ENCODE results near the gene PHB1.
A peak's percentile ranks its signal among the peaks of the same experiment; 100 is the strongest.
"Not testable (repeated sequence)": the region's sequence is repeated elsewhere in the genome, so short reads cannot be mapped to it uniquely, and the experiment has no call there.

Gene PHB1

DNA sequence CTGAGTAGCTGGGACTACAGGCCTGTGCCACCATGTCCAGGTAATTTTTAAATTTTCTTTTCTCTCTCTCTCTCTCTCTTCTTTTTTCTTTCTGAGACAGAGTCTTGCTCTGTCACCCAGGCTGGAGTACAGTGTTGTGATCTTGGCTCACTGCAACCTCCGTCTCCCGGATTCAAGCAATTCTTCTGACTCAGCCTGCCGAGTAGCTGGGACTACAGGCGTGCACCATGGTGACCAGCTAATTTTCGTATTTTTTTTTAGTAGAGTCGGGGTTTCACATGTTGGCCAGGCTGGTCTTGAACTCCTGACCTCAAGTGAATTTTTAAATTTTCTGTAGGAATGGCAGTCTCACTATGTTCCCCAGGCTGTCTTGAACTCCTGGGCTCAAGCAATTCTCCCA lies 41.6 kb downstream of the PHB1 start:
- no peak for TF ChIP-seq ZFX (IDR thresholded peaks at IDR 0.05)
- TF ChIP-seq, protein P1, sequence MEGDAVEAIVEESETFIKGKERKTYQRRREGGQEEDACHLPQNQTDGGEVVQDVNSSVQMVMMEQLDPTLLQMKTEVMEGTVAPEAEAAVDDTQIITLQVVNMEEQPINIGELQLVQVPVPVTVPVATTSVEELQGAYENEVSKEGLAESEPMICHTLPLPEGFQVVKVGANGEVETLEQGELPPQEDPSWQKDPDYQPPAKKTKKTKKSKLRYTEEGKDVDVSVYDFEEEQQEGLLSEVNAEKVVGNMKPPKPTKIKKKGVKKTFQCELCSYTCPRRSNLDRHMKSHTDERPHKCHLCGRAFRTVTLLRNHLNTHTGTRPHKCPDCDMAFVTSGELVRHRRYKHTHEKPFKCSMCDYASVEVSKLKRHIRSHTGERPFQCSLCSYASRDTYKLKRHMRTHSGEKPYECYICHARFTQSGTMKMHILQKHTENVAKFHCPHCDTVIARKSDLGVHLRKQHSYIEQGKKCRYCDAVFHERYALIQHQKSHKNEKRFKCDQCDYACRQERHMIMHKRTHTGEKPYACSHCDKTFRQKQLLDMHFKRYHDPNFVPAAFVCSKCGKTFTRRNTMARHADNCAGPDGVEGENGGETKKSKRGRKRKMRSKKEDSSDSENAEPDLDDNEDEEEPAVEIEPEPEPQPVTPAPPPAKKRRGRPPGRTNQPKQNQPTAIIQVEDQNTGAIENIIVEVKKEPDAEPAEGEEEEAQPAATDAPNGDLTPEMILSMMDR (conservative IDR thresholded peaks at IDR 0.05) = no peak
- no peak overlapping the region for H3K27ac ChIP-seq

DNA sequence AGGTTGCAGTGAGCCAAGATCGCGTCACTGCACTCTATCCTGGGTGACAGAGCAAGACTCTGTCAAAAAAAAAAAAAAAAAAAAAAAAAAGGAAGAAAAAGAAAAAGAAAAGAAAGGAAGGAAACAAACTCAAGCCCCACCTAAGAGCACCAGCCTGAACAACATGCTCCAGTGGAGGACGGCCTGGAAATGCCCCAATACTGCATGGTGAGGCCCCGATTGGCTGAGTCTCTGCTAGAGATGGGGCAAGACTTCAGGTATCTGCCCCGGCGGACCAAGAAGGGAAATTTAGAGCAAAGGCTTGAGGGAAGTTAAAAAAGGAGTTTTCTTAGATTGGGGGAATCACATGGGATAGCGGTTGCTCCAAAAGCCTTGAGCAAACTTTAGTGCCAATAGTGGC lies 42.3 kb downstream of the PHB1 start:
- TF ChIP-seq ZFX (IDR thresholded peaks at IDR 0.05) = no peak
- TF ChIP-seq, protein P1 (conservative IDR thresholded peaks at IDR 0.05) = no peak
- H3K27ac ChIP-seq = no peak overlapping the region

DNA sequence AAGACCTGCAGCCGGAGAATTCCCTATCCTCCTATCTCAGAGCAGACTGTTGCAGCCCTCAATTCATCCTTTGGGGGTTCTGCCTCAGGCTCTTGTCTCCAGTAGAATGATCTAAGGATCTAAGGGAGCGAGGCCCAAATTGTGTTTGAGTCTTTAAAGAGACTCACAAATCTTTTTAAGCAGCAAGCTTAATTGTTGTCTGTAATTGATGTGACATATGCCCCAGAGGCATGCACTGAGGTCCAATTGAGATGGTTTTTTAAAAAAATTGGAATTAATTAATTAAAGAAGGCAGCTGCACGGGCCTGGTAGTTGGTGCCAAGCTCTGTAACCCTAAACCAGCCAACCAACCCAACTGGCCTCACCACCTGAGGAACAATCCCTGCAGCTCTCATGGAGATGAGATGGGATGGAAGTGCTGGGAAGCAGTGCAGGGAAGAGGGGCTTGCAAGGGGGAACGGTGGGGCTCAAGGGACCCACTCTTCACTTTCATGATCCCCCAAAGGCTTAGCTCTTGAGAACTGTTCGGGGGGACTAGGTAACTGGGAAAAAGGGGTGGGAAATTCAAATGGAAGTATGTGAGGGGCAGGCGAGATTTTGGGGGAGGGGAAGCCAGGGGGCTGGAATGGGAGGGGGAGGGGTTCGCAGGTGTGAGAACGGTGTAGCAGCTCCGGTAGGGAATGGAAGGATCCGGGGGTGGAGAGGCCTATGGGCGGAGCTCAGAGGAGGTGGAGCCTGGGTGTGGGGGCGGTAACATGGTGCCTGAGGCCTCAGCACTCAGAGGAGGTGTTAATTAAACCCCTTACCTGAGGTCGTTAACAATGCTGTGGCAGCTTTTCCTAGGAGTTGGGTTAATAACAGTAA lies 43.5 kb downstream of the PHB1 start:
- TF ChIP-seq ZFX (IDR thresholded peaks at IDR 0.05) = no peak
- TF ChIP-seq, protein P1 (conservative IDR thresholded peaks at IDR 0.05) = no peak
- peak overlapping the region; percentile 30 for H3K27ac ChIP-seq

DNA sequence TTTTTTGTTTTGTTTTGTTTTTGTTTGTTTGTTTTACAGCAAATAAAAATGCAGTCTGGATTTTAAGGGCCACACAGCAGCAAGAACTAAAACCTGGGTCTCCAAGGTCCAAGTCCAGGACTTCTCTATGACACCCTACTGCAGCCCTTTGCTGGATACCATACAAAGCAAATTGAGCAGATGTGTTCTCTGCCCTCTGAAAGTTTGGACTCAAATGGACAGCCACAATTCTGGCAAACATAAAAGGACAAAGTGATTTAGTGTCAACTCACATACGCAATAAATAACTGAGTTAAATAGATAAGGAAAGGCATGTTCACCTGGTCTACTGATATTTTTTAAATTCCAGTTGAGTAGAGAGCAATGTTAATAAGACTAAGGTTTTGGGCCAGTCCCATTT lies 44.9 kb downstream of the PHB1 start:
- H3K27ac ChIP-seq = peak overlapping the region; percentile 30
- no peak for TF ChIP-seq ZFX (IDR thresholded peaks at IDR 0.05)
- TF ChIP-seq, protein P1 (conservative IDR thresholded peaks at IDR 0.05) = no peak

DNA sequence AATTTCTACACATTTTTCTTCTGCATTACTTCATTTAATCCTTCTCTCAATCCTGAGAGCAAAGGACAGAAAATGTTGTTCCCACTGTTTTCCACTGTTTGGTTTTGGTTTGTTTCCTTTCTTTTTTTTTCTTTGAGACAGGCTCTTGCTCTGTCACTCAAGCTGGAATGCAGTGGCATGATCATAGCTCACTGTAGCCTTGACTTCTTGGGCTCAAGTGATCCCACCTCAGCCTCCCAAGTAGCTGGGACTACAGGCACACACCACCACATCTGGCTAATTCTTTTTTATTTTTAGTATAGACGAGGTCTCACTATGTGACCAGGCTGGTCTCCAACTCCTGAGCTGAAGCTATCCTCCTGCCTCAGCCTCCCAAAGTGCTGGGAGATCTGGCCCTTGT lies 45.6 kb downstream of the PHB1 start:
- no peak for TF ChIP-seq ZFX (IDR thresholded peaks at IDR 0.05)
- TF ChIP-seq, protein P1 (conservative IDR thresholded peaks at IDR 0.05) = no peak
- peak overlapping the region; percentile 27 for H3K27ac ChIP-seq

DNA sequence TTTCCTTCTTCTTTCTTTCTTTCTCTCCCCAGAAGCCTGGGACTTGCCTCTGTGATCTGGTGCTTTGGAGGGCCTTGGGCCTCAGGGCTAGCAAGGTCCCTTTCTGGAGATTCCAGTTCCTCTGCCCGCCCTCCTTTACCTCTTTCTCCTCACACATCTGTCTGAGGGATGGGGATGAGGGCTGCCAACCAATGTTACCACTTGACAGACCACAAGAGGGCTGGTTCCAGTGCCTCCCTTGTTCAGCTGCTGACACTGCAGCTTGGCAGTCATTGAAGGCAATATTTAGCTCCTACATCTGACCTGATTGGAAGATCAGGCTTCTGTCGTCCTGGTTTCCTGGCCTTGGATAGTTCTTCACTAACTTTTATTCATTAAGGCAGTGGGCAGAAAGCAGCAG lies 49.0 kb downstream of the PHB1 start:
- no peak overlapping the region for H3K27ac ChIP-seq
- TF ChIP-seq ZFX (IDR thresholded peaks at IDR 0.05) = no peak
- TF ChIP-seq, protein P1 (conservative IDR thresholded peaks at IDR 0.05) = no peak

DNA sequence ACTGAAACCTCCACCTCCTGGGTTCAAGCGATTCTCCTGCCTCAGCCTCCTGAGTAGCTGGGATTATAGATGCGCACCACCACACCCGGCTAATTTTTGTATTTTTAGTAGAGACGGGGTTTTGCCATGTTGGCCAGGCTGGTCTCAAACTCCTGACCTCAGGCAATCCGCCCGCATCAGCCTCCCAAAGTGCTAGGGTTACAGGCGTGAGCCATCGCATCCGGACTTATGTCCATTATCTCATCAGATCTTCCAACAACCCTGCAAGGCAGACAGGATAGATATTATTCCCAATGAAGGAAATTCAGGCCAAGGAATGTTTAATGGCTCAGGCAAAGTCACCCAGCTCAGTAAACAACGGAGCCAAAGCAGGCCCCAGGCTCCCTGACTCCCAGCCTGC lies 49.6 kb downstream of the PHB1 start:
- H3K27ac ChIP-seq = not testable (repeated sequence)

DNA sequence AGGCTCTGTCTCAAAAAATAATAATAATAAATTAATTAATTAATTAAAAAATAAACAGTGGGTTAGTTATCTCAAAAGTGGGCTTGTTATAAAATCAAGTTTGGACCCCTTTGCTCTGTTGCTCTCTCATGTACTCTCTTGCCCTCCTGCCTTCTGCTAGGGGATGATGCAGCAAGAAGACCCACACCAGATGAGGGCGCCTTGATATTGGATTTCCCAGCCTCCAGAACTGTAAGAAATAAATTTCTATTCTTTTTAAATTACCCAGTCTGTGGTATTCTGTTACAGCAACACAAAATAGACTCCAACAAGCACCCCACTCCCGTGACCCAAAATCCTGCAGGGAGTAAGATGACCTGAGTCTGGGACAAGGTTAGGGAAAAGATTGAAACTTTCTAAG lies 50.6 kb downstream of the PHB1 start:
- TF ChIP-seq, protein P1 (conservative IDR thresholded peaks at IDR 0.05) = no peak
- TF ChIP-seq ZFX (IDR thresholded peaks at IDR 0.05) = no peak
- H3K27ac ChIP-seq = no peak overlapping the region

Data from C4-2B (cell line).